ELF-1 (cell line): ENCODE measurements around the gene DGKK.

Experiments used
- DNase-seq: peaks from one replicate; pipeline ENCODE4 v3.0.0-alpha.2; 2016; ENCODE audit warnings: low read depth, low spot score

The DGKK gene

DNA sequence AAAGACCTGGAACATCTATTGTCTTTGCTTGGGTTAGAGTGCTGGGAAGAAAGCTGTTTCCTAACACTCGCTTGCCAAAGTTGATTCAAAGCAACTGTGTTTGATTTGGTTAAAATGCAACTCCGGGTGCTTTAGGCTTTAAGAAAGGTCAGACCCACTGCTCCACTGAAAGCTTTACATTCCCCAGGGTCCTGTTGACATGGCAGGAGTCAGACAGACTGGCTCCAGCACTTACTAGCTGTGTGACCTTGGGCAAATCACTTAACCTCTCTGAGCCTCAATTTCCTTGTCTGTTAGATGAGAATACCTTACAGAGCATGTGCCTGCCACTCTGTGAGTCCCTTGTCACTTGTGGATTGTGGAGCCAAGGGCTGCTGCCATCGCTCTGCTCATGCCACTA is 39.0 kb downstream of the DGKK start:
- DNase-seq, result no peak

DNA sequence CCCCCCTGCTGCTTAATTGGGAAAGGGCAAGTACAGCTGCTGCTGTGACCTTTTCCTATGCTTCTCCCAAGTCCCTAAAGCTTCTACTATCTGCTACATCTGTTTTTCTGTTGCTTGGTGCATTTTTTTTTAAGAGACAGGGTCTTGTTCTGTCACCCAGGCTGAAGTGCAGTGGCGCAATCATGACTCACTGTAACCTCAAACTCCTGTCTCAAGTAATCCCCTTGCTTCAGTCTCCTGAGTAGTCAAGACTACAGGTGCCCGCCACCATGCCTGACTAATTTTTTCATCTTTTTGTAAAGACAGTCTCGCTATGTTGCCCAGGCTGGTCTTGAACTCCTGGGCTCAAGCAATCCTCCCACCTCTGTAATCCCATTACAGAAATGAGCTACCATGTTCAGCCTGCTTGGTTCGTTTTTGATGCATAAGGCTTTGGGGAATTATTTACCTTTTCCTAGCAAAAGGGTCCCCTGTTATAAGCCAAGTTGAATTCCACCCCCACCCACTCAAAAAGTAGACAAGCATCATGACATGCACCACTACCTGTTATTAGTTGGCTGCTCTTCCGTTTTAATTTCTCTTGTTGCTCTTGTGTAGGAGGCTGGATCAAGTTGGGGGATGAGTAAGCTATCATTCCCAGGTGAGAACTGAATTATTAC is 39.6 kb downstream of the DGKK start:
- DNase-seq, result peak; percentile 40

DNA sequence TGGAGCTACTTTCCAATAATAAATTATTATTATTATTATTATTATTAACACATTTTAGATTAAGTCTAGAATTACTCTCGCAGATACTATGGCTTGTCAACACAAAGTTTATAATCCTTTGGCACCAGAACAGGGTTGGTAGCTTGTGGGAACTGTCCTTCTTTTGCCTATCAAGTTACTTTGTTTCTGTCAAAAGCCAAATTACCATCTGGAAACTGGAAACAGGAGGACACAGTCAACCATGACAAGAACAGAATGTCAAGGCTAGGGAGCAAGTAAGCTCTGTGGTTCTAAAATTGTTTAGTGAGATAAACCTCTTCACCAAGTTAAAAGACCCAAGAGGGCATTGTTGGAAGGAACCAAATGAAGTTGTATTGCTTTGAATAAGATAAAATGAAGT is 42.5 kb downstream of the DGKK start:
- DNase-seq, result no peak

DNA sequence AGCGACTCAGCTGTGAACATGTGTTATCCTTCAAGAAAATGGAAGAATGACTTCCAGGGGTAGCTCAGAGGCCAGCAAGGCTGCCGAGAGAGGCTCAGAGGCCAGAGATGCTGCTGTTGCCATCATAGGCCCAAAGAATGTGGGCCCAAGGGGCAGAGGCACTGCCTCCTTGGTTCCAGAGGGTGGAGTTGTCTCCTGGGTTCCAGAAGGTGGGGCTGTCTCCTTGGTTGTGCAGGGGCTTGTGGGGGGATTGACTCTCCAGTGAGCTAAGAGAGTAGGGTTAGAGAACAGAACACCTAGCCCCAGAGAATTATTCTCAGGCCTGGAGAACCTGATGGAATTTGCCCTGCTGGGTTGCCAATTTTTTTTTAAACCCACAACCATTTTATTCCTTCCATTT is 62.6 kb downstream of the DGKK start:
- no peak for DNase-seq

DNA sequence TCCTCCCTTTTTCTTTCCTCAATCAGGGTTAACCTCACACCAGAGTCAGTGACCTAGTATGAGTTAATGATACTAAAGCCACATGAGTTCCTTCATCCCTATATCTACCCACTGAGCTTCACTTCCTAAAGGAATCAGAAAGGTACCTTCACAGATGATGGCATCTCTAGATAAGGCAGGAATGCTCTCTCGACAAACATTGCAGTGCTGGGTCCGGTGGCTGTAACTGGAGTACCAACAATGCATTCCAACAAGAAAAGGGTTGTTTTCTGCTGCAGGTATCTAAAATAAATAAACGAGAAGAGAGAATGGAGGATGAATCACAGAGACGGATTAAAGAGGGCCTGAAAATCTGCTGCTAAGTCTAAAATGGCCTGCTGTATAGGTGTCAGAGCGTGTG is 66.7 kb downstream of the DGKK start:
- peak; percentile 10 for DNase-seq

DNA sequence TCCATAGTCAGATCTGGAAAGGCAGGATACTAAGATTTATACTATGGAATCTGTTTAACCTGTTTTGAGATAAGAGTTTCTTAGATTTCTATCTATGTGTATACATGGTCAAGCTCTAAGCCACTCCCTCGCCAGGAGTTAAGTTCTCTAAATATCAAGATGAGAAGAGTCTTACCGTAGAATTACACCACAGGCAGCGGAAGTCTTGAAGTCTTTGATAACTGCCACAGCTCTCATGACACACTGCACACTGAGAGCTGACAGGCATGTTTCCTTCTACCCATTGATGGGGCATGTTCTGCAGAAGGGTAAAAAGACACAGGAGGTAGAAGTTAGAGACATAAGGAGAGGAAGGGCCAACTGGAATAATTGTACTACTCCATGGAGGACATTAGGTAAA is 67.7 kb downstream of the DGKK start:
- no peak for DNase-seq

DNA sequence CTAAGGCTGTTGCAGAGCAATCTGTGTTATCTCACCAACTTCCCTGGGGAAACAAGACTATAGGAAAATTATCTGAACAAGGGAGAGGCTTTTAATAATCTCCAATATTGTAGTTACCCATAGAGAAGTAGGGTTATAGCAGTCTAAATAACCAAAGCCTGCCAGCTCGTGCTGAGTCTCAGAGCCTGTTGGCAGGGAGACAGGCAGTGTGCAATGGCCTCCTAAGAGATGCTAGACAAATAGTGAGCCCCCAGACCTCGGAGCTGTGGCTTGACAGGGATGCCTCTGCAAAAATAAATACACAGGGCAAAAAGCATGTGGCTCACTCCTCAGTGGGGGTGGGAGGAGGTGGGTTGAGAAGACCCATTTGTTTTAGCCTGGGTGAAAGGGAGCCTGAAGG is 76.7 kb downstream of the DGKK start:
- no peak for DNase-seq

DNA sequence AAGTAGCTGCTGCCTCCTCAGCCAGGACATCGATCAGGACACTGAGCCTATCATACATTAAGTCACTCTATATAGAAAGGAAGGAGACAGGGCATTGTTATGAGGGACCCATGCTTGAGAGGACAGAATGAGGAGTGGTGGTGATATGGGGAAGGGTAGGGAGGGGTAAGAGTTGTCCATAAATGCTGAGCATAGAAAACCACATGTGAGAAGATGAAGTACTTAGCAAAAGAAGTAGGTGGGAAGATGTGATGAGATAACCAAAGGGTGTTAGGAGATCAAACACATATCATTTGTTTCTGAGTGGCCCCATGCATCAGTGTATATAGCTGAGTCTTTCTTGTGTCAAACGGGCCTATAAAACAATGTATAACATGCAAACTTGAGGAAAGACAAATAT is 84.1 kb downstream of the DGKK start:
- no peak for DNase-seq

DNA sequence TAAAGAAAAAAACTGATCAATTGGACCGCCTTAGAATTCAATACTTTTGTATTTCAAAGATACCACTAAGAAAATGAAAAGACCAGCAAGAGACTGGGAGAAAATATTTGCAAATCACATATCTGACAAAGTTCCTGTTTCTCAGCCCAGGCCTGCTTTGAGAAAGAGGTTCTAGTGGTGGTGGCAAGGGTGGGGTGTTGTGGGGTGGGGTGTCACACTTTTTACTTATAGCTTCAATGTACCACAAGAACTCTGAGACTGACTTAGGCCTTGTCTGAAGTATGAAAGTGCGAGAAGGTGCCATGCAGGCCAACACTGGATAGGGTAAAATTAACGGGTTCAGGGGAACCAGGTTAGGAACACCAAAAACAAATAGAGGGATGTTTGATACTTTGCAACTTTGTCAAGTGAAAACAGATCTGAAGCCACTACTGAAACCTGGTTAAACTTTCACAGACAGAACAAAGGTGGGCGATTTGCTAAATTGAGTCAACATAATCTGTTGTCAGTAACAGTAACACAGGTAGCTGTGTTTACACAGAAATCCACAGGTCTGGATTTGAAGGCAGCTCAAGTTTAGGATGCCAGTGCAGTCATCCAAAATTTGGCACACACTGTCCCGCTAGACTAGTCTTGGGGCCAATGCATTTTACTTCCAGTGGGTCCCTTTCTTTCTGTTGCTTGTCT is 88.8 kb downstream of the DGKK start:
- no peak for DNase-seq

DNA sequence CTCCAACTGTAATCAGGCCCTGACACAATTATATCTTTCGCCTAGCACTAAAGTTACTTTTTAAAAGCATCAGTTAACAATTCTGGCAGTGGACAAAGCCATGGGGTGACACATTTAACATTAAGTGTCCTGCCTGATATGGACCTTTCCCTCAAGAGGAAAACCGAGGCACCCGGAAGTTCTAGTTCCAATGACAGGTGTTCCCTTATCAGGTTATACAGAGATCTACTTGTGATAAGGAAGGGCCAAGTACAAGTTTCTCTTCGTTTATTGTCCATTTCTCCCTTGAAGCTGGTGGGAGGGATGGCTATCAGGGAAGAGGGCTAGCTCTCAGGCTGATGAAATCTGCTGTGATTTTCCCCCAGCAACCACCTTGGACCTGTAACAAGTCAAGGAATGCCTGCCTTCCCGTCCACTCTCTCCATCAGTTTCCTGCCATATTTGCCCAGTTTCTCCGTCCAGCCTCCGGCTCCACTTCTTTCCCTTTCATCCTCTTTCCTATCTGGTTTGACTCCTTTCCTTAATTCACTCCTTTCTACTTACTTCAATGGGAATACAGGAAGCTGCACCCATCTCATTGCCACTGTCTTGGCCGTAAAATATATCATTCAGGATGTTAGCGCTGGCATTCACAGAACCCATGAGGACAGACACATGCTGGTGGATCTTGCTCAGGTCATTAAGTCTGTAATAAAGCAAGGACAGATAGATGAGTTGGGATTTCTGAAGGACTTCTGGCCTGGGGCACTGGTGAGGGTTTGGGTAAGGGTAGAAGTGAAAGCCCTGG is 95.0 kb downstream of the DGKK start:
- DNase-seq, result no peak

DNA sequence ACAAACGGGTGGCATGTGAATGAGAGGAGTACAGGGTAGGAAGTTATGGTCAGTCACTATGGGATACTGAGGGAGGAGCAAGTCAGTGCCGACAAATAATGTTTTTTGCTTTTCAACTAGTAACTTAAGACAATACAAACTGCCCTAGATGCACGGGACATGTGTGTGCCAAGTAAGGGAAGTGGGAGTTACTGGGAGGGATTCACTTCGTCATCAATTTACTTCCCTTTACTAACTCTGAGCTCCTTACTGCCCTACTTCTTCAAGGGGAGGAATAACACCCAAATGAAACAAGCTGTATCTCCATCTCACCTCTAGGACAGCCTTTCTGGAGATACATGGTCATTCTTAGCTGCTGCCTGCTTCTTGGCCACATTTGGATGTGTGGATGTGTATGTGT is 97.7 kb downstream of the DGKK start:
- no peak for DNase-seq

DNA sequence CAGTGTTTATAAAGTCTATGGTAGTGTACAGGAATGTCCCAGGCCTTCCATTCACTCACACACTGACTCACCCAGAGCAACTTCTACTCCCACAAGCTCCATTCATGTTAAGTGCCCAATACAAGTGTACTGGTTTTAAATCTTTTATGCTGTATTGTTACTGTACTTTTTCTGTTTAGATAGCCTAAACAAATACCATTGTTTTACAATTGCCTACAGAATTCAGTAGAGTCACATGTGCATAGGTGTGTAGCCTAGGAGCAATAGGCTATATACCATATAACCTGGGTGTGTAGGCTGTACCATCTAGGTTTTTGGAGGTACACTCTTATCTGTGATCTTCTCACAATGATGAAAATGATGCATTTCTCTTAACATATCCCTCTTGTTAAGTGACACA is 126.7 kb downstream of the DGKK start:
- DNase-seq, result no peak

DNA sequence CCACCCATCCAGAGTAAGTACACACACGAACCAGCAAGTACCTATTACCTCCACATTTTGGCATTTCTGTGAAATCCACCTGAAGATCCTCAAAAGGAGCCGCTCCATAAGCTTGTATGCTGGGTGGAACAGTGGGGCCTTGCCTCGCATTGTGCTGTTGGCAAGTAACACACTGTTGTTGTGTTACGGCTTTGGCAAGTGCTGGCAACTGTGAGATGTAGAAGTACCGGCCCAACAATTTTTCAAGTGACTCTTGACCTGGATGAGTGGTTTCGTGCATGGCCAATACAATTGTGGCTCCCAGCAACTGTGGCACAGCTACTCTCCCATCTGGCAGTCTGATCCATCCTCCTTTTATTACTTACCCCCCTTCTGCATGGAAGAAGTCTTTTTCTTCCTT is 137.3 kb downstream of the DGKK start:
- DNase-seq, result no peak

DNA sequence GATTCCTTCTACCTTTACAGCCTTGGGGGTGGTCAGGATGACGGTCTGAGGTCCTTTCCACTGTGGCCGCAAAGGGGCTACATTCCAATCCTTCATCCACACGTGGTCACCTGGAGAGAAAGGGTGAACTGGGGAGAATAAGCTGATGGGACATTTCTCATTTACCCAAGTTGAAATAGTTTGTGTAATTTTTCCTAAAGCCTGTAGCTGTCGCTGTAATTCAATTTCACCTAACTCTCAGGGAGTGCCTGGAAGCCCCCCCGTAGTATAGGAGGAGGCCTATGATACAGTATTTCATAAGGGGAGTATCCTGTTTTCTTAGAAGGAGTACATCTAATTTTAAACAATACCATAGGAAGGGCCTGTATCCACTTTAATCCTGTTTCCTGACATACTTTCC is 138.0 kb downstream of the DGKK start:
- DNase-seq, result peak; percentile 32

DNA sequence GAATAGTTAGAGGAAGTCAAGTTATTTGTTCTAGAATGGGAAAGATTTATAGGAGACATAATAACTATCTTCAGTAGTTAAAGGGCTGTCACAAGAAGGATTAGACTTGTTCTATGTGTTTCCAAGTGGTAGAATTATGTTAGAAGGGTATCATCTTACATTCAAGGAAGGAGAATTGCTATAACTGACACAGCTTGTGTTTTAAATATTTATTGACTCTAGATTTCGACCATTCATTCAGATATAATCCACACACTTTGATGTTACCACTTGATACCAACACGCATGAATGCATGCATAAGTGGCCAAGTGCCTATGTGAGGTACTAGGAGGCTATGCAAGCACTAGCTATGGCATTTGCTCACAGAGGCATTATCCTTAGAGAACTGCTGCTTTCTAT is 143.4 kb downstream of the DGKK start:
- DNase-seq, result no peak
